ENCODE results near the gene HECA. TPM values are rescaled to one million over a fixed set of nuclear protein-coding genes. Genes with fewer than 3 reads are reported as not detected.

The HECA gene
- total and polyA plus RNA-seq, 2 experiments from 2014 or later: 2.4 to 8.1 TPM

DNA sequence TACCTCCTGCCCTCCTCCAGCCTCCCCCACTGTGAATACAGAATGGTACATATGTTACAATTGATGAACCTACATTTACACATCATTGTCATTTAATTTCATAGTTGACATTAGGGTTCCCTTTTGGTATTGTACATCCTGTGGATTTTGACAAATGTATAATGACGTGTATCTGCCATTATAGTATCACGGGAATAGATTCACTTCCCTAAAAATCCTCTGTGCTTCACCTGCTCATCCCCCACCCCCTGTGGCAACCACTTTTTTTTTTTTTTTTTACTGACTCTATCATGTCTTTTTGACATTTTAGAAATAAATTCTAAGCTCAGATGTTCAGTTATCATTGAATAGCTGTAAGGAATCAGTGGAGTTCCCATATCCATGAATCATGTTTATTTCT lies 30.4 kb downstream of the HECA start:
- no peak overlapping the region for H3K4me3 Mint-ChIP-seq
- peaks cover 6% of the 10 kb centered on the region for H4K20me1 ChIP-seq (replicated peaks; ENCODE audit: insufficient read depth)
- H3K36me3 ChIP-seq (ENCODE audit: insufficient read depth): no peaks in the 10 kb centered on the region
- no peak overlapping the region for H3K4me3 ChIP-seq
- H3K27me3 Mint-ChIP-seq (ENCODE audit: insufficient read depth, low read depth, poor library complexity): peaks cover 2% of the 10 kb centered on the region
- no peaks in the 10 kb centered on the region; the same call in 1 of the 2 replicates for H3K79me2 ChIP-seq (replicated peaks; ENCODE audit: insufficient read depth)
- no peak overlapping the region for H3K4me2 ChIP-seq
- no peaks in the 10 kb centered on the region for H3K4me1 ChIP-seq (ENCODE audit: insufficient read depth)
- H3K27ac Mint-ChIP-seq: no peak overlapping the region
- peaks cover 5% of the 10 kb centered on the region; the same call in 1 of the 3 replicates for H3K36me3 Mint-ChIP-seq (ENCODE audit: low read depth)
- H3F3A ChIP-seq (replicated peaks; ENCODE audit: low read depth): no peaks in the 10 kb centered on the region
- H3K9me2 ChIP-seq (ENCODE audit: insufficient read depth): no peaks in the 10 kb centered on the region
- no peak overlapping the region for H2AFZ ChIP-seq
- ATAC-seq: no peak
- DNase-seq (ENCODE audit: low spot score): no peak
- no peak for TF ChIP-seq CREB1 (CRISPR knock-in tag; IDR thresholded peaks at IDR 0.05; ENCODE audit: low read depth)
- no peak for TF ChIP-seq POLR2AphosphoS5 (IDR thresholded peaks at IDR 0.05; ENCODE audit: low read depth)
- TF ChIP-seq EZH2 (IDR thresholded peaks at IDR 0.05; ENCODE audit: low read depth, unreplicated experiment): no peak
- TF ChIP-seq, protein P1, sequence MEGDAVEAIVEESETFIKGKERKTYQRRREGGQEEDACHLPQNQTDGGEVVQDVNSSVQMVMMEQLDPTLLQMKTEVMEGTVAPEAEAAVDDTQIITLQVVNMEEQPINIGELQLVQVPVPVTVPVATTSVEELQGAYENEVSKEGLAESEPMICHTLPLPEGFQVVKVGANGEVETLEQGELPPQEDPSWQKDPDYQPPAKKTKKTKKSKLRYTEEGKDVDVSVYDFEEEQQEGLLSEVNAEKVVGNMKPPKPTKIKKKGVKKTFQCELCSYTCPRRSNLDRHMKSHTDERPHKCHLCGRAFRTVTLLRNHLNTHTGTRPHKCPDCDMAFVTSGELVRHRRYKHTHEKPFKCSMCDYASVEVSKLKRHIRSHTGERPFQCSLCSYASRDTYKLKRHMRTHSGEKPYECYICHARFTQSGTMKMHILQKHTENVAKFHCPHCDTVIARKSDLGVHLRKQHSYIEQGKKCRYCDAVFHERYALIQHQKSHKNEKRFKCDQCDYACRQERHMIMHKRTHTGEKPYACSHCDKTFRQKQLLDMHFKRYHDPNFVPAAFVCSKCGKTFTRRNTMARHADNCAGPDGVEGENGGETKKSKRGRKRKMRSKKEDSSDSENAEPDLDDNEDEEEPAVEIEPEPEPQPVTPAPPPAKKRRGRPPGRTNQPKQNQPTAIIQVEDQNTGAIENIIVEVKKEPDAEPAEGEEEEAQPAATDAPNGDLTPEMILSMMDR (conservative IDR thresholded peaks at IDR 0.05; ENCODE audit: low read depth in 2 of 2): no peak
- no peak for TF ChIP-seq STAT1 (IDR thresholded peaks at IDR 0.05; ENCODE audit: unreplicated experiment)
- TF ChIP-seq JUNB (IDR thresholded peaks at IDR 0.05; ENCODE audit: unreplicated experiment): no peak
- no peak for TF ChIP-seq NANOG (IDR thresholded peaks at IDR 0.05; ENCODE audit: borderline replicate concordance)
- no peak for TF ChIP-seq ZNF331 (CRISPR knock-in tag; IDR thresholded peaks at IDR 0.05; ENCODE audit: low read depth)
- no peak for TF ChIP-seq ZNF114 (CRISPR knock-in tag; IDR thresholded peaks at IDR 0.05)
- TF ChIP-seq, protein P2, sequence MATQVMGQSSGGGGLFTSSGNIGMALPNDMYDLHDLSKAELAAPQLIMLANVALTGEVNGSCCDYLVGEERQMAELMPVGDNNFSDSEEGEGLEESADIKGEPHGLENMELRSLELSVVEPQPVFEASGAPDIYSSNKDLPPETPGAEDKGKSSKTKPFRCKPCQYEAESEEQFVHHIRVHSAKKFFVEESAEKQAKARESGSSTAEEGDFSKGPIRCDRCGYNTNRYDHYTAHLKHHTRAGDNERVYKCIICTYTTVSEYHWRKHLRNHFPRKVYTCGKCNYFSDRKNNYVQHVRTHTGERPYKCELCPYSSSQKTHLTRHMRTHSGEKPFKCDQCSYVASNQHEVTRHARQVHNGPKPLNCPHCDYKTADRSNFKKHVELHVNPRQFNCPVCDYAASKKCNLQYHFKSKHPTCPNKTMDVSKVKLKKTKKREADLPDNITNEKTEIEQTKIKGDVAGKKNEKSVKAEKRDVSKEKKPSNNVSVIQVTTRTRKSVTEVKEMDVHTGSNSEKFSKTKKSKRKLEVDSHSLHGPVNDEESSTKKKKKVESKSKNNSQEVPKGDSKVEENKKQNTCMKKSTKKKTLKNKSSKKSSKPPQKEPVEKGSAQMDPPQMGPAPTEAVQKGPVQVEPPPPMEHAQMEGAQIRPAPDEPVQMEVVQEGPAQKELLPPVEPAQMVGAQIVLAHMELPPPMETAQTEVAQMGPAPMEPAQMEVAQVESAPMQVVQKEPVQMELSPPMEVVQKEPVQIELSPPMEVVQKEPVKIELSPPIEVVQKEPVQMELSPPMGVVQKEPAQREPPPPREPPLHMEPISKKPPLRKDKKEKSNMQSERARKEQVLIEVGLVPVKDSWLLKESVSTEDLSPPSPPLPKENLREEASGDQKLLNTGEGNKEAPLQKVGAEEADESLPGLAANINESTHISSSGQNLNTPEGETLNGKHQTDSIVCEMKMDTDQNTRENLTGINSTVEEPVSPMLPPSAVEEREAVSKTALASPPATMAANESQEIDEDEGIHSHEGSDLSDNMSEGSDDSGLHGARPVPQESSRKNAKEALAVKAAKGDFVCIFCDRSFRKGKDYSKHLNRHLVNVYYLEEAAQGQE (IDR thresholded peaks at IDR 0.05; ENCODE audit: unreplicated experiment): no peak
- TF ChIP-seq EZH2phosphoT487 (IDR thresholded peaks at IDR 0.05; ENCODE audit: unreplicated experiment): no peak
- TF ChIP-seq, protein P3, sequence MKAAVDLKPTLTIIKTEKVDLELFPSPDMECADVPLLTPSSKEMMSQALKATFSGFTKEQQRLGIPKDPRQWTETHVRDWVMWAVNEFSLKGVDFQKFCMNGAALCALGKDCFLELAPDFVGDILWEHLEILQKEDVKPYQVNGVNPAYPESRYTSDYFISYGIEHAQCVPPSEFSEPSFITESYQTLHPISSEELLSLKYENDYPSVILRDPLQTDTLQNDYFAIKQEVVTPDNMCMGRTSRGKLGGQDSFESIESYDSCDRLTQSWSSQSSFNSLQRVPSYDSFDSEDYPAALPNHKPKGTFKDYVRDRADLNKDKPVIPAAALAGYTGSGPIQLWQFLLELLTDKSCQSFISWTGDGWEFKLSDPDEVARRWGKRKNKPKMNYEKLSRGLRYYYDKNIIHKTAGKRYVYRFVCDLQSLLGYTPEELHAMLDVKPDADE (IDR thresholded peaks at IDR 0.05): no peak
- TF ChIP-seq, protein P4, sequence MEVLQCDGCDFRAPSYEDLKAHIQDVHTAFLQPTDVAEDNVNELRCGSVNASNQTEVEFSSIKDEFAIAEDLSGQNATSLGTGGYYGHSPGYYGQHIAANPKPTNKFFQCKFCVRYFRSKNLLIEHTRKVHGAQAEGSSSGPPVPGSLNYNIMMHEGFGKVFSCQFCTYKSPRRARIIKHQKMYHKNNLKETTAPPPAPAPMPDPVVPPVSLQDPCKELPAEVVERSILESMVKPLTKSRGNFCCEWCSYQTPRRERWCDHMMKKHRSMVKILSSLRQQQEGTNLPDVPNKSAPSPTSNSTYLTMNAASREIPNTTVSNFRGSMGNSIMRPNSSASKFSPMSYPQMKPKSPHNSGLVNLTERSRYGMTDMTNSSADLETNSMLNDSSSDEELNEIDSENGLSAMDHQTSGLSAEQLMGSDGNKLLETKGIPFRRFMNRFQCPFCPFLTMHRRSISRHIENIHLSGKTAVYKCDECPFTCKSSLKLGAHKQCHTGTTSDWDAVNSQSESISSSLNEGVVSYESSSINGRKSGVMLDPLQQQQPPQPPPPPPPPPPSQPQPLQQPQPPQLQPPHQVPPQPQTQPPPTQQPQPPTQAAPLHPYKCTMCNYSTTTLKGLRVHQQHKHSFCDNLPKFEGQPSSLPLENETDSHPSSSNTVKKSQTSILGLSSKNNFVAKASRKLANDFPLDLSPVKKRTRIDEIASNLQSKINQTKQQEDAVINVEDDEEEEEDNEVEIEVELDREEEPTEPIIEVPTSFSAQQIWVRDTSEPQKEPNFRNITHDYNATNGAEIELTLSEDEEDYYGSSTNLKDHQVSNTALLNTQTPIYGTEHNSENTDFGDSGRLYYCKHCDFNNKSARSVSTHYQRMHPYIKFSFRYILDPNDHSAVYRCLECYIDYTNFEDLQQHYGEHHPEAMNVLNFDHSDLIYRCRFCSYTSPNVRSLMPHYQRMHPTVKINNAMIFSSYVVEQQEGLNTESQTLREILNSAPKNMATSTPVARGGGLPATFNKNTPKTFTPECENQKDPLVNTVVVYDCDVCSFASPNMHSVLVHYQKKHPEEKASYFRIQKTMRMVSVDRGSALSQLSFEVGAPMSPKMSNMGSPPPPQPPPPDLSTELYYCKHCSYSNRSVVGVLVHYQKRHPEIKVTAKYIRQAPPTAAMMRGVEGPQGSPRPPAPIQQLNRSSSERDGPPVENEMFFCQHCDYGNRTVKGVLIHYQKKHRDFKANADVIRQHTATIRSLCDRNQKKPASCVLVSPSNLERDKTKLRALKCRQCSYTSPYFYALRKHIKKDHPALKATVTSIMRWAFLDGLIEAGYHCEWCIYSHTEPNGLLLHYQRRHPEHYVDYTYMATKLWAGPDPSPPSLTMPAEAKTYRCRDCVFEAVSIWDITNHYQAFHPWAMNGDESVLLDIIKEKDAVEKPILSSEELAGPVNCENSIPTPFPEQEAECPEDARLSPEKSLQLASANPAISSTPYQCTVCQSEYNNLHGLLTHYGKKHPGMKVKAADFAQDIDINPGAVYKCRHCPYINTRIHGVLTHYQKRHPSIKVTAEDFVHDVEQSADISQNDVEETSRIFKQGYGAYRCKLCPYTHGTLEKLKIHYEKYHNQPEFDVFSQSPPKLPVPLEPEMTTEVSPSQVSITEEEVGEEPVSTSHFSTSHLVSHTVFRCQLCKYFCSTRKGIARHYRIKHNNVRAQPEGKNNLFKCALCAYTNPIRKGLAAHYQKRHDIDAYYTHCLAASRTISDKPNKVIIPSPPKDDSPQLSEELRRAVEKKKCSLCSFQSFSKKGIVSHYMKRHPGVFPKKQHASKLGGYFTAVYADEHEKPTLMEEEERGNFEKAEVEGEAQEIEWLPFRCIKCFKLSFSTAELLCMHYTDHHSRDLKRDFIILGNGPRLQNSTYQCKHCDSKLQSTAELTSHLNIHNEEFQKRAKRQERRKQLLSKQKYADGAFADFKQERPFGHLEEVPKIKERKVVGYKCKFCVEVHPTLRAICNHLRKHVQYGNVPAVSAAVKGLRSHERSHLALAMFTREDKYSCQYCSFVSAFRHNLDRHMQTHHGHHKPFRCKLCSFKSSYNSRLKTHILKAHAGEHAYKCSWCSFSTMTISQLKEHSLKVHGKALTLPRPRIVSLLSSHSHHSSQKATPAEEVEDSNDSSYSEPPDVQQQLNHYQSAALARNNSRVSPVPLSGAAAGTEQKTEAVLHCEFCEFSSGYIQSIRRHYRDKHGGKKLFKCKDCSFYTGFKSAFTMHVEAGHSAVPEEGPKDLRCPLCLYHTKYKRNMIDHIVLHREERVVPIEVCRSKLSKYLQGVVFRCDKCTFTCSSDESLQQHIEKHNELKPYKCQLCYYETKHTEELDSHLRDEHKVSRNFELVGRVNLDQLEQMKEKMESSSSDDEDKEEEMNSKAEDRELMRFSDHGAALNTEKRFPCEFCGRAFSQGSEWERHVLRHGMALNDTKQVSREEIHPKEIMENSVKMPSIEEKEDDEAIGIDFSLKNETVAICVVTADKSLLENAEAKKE (CRISPR knock-in tag; IDR thresholded peaks at IDR 0.05): no peak
- H3K9me3 Mint-ChIP-seq: no peaks in the 10 kb centered on the region
- H3K27me3 ChIP-seq (ENCODE audit: insufficient read depth): no peaks in the 10 kb centered on the region
- H3K4me1 Mint-ChIP-seq: peaks cover 13% of the 10 kb centered on the region; the same call in 2 of the 3 replicates
- H3K27ac ChIP-seq (ENCODE audit: low read depth): no peak overlapping the region

Data from GM23338 (cell line).